Measurements from ENCODE around the gene APOO.

DNA sequence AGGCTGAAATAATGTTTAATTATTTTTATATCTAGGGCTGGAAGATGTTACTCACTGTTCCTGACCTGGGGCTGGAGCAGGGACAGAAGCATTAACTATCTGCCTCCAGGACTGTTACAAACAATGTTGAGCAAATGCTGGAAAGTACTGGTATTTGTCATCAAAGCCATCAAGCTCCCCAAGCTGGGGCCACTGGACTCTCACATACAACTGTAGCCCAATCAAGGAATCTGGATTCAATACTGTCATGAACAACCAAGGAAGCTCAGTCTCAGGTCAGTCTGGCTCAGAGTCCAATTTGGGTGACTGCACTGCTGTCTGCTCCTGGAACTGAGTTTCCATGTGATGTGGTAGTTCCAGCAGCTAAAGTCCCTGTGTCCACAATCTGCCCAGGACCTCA, 50.4 kb downstream of the APOO start:
- TF ChIP-seq, protein P1, sequence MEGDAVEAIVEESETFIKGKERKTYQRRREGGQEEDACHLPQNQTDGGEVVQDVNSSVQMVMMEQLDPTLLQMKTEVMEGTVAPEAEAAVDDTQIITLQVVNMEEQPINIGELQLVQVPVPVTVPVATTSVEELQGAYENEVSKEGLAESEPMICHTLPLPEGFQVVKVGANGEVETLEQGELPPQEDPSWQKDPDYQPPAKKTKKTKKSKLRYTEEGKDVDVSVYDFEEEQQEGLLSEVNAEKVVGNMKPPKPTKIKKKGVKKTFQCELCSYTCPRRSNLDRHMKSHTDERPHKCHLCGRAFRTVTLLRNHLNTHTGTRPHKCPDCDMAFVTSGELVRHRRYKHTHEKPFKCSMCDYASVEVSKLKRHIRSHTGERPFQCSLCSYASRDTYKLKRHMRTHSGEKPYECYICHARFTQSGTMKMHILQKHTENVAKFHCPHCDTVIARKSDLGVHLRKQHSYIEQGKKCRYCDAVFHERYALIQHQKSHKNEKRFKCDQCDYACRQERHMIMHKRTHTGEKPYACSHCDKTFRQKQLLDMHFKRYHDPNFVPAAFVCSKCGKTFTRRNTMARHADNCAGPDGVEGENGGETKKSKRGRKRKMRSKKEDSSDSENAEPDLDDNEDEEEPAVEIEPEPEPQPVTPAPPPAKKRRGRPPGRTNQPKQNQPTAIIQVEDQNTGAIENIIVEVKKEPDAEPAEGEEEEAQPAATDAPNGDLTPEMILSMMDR (IDR thresholded peaks at IDR 0.05) = no peak
- no peak for TF ChIP-seq POLR2A (IDR thresholded peaks at IDR 0.05)
